GM12891 (cell line): Measurements from ENCODE around the gene CALCOCO1.

Experiments used
- PAX5 ChIP-seq: IDR thresholded peaks from 2 replicates; pipeline ENCODE4 v1.6.1; 2011; ENCODE audit warnings: low read length, moderate library complexity, mild to moderate bottlenecking; ENCODE audit not compliant: insufficient read depth, severe bottlenecking
- POLR2A ChIP-seq: IDR thresholded peaks from 2 replicates; pipeline ENCODE4 v1.6.1; 2011; ENCODE audit warnings: low read depth, low read length, control low read depth
- POLR2AphosphoS5 ChIP-seq: IDR thresholded peaks from 2 replicates; pipeline ENCODE4 v1.6.1; 2011; ENCODE audit warnings: low read depth, low read length, control low read depth
- POU2F2 ChIP-seq: IDR thresholded peaks from 2 replicates; pipeline ENCODE4 v1.6.1; 2011; ENCODE audit warnings: low read depth, mild to moderate bottlenecking, control low read depth, low read length, moderate library complexity
- SPI1 ChIP-seq: IDR thresholded peaks from 2 replicates; pipeline ENCODE4 v1.6.1; 2011; ENCODE audit warnings: low read depth, low read length, control low read depth
- TAF1 ChIP-seq: IDR thresholded peaks from 2 replicates; pipeline ENCODE4 v1.6.1; 2011; ENCODE audit warnings: low read depth, low read length, control low read depth

DNA sequence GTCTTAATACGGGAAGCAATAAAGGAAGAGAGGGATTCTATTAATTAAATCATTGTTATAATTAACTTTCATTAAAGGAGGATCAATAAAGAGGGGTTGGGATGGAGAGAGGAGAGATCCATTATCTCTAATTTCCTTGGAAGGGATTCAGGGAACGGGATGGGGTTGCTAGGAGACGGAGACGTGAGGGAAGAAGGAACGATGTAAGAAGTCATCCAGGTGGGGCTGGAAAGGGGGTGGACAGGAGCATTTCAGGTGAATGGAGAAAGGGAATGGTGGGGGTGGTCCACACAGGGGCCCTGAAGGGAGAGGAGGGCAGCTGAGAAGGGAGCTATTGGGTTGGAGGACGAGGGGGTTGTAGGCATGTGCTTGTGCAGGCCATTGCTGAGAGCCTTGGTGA, 17.2 kb downstream of the CALCOCO1 start:
- no peak for TF ChIP-seq POLR2A
- TF ChIP-seq PAX5, result no peak
- TF ChIP-seq POLR2AphosphoS5, result no peak
- no peak for TF ChIP-seq POU2F2
- no peak for TF ChIP-seq TAF1
- no peak for TF ChIP-seq SPI1
